ENCODE results near the gene KAT2A. TPM values are rescaled to one million over a fixed set of nuclear protein-coding genes. Genes with fewer than 3 reads are reported as not detected.

Gene KAT2A
- total RNA-seq, 1 experiment from 2014 or later, result 43.5 TPM

DNA sequence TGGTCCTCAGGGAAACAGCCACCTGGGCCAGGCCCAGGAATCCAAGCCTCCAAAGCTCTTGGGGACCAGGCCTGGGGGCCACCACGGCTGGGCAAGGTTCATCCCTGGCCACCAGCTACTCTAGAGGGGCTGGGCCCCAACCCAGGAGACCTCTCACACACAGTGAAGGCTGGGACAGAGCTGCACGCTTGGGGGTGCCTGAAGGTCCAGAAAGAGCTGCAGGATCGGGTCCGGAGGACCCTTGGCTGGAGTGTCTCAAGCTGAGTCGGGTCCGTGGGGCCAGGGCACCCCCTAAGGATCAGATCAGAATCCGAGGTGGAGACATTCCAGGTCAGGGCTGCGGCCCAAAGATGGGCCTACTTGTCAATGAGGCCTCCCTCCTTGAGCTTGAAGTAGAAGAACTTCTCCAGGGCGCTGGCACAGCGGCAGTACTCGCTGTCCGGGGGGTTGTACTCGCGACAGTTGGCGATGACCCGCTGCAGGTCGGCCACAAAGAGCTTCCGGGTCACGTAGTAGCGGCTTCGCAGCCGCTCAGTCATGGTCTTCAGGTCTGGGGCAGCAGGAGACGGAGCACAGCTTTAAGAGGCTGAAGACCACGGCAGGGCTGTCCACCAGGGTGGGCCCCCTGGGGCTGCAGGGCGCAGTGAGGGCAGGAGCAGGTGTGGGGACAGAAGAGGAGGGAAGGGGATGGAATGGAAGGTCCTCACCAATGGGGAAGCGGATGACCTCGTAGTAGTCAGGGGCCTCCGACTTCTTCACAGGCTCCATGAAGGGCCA is 7.7 kb downstream of the KAT2A start:
- Histone ChIP-seq H2BK20ac (ENCODE audit: low read depth, low read length, poor library complexity, severe bottlenecking) (no peak overlapping the region), H2BK120ac (ENCODE audit: low read depth, low read length, poor library complexity, severe bottlenecking) (no peak overlapping the region), H4K91ac (ENCODE audit: insufficient read length, low read depth, low read length) (no peak overlapping the region), H3K79me2 (ENCODE audit: insufficient read depth, low read length) (no peaks in the 10 kb centered on the region), H3K79me1 (ENCODE audit: insufficient read depth, low read depth, low read length, poor library complexity, severe bottlenecking) (no peaks in the 10 kb centered on the region), H3K4me1 (ENCODE audit: insufficient read depth, low read length) (no peaks in the 10 kb centered on the region), H4K5ac (ENCODE audit: insufficient read length, low read depth, low read length) (no peak overlapping the region), H2AFZ (ENCODE audit: low read length) (no peak overlapping the region), H2BK5ac (ENCODE audit: insufficient read length, low read length) (no peak overlapping the region), H3K56ac (ENCODE audit: insufficient read length, low read depth, low read length) (no peak overlapping the region), H2AK5ac (ENCODE audit: insufficient read length, low read length) (no peak overlapping the region), H3K9me3 (ENCODE audit: control insufficient read depth, low read depth, low read length) (no peaks in the 10 kb centered on the region), H3K27ac (ENCODE audit: insufficient read length, low read depth, low read length) (no peak overlapping the region), H4K20me1 (ENCODE audit: control insufficient read depth, insufficient read depth, insufficient read length) (no peaks in the 10 kb centered on the region), H3K14ac (ENCODE audit: insufficient read depth, low read length) (no peak overlapping the region), H3K4me2 (ENCODE audit: insufficient read depth, insufficient read length, low read length) (no peak overlapping the region), H4K8ac (replicated peaks; ENCODE audit: insufficient read length, low read depth, low read length) (no peak overlapping the region), H3K23me2 (ENCODE audit: insufficient read length, low read depth, low read length, poor library complexity, severe bottlenecking) (no peaks in the 10 kb centered on the region), H3T11ph (ENCODE audit: low read length) (no peak overlapping the region), H3K18ac (ENCODE audit: insufficient read length, low read depth, low read length) (no peak overlapping the region), H2BK12ac (ENCODE audit: insufficient read length, low read depth, low read length) (no peak overlapping the region), H3K27me3 (ENCODE audit: insufficient read depth, low read length) (no peaks in the 10 kb centered on the region), H2BK15ac (ENCODE audit: low read depth, low read length) (no peak overlapping the region), H3K4ac (ENCODE audit: low read depth, low read length) (no peak overlapping the region), H3K9ac (ENCODE audit: extremely low read depth, insufficient read length, low read length) (no peak overlapping the region), H3K23ac (ENCODE audit: insufficient read length, low read depth, low read length) (no peak overlapping the region)
- H3K27me3 Mint-ChIP-seq (ENCODE audit: low read depth), result no peaks in the 10 kb centered on the region; the same call in 1 of the 2 replicates
- peaks cover 11 to 44% (median 37%) of the 10 kb centered on the region in 3 experiments; a peak in 6 of 7 replicates for H3K36me3 Mint-ChIP-seq (ENCODE audit: insufficient read depth in 1 of 3, low read depth in 3 of 3)
- no peak for TF ChIP-seq CTCF (conservative IDR thresholded peaks at IDR 0.05)
- DNase-seq, result no peak
- H3K4me1 Mint-ChIP-seq, result peaks cover 12 to 18% of the 10 kb centered on the region in 2 experiments
- no peaks in the 10 kb centered on the region for H3K9me3 Mint-ChIP-seq
- no peak overlapping the region for H3K4me3 Mint-ChIP-seq
- no CpG with 5 or more reads among the region's 28 CpGs for WGBS (ENCODE audit: extremely low coverage, insufficient read length, low lambda C conversion rate)
- peak overlapping the region in 1 of 3 experiments; percentile 51; a peak in 2 of 7 replicates for H3K27ac Mint-ChIP-seq
